TTC549 (cell line): Measurements from ENCODE around the gene GMPS.
"Not testable (repeated sequence)": the region's sequence is repeated elsewhere in the genome, so short reads cannot be mapped to it uniquely, and the experiment has no call there.

ENCODE experiments used
- FAIRE-seq: peaks from 2 replicates; lab custom pipeline; 2012; peaks lifted over from hg19 to GRCh38; lab: Jason Lieb, UNC

Gene GMPS

DNA sequence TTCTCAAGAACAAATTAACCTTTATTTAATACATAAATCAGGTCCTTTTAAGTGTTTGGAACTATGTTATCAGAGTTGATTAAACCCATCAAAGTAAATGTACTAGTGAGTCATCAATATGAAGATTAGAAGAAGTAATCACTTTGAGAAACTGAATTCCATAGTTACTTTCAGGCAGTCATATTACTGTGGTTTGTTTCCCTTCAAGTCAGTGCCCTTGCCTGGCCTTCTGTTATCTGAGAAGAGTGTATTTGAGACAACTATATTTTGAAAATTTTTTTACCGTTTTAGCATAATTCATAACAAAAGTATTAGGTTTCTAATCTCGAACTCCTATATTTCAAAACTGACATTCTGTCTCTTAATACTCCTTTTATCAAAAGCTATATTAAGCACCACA is 73.6 kb downstream of the GMPS start:
- FAIRE-seq: no peak

DNA sequence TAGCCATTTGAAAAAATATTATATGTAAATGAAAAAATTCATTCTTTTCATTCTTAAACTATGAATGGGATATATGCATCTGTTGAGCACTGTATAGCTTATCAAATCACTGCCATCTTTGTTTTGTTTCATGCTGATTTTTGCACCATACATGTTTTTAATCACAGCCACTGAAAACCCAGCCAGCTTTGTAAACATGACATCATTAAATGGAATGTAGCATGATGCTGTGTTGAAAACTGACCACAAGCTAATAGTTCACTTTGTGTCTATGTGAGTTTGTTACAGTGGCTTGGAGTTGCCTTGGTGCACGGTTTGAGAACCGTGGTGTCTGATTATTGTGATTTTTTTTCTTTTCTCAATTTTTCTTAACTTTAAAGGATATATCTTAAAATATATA is 75.7 kb downstream of the GMPS start:
- no peak for FAIRE-seq

DNA sequence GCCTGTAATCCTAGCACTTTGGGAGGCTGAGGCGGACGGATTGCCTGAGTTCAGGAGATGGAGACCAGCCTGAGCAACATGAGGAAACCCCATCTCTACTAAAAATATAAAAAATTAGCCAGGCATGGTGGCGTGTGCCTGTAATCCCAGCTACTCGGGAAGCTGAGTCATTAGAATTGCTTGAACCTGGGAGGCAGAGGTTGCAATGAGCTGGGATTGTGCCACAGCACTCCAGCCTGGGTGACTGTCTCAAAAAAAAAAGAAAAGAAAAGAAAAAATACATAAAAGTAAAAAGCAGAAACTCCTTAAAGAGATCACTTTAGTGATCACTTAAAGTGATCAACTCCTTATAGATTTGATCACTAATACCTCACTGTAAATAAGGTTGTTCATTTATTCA is 78.0 kb downstream of the GMPS start:
- no peak for FAIRE-seq

DNA sequence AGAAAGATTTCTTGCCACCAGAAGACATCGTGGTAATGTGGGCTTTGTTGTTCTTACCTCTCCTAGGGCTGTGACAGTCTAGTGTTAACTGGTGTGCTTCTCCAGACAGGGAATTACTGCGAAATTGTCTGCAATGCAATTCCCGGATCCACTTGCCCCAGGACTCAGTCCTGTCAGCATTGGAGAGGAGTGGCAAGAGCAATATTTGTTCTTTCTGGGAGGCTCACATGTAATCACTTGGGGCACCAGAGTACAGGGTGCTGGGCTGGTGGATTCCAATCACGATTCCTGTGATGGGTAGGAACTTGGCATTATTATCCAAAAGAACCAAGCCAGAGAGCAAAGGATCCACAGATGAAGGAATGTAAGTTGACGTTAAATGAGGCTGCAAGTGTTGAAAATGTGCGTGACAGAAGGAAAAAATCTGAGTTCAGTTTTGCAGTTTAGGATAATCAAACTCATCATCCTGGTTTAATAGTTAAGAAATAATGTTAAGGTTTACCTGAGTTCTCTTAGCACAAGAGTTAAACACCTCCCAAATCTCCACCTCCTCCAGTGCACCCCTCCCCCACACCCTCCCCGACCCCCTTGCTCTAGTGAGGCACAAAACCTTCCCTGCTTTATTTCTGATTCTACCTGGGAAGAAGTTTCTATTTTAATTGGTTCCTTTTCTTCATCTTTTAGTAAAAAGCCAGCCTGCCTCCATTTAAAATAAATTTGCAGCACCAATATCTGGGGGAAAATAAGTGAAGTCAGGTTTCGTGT is 79.2 kb downstream of the GMPS start:
- no peak for FAIRE-seq

DNA sequence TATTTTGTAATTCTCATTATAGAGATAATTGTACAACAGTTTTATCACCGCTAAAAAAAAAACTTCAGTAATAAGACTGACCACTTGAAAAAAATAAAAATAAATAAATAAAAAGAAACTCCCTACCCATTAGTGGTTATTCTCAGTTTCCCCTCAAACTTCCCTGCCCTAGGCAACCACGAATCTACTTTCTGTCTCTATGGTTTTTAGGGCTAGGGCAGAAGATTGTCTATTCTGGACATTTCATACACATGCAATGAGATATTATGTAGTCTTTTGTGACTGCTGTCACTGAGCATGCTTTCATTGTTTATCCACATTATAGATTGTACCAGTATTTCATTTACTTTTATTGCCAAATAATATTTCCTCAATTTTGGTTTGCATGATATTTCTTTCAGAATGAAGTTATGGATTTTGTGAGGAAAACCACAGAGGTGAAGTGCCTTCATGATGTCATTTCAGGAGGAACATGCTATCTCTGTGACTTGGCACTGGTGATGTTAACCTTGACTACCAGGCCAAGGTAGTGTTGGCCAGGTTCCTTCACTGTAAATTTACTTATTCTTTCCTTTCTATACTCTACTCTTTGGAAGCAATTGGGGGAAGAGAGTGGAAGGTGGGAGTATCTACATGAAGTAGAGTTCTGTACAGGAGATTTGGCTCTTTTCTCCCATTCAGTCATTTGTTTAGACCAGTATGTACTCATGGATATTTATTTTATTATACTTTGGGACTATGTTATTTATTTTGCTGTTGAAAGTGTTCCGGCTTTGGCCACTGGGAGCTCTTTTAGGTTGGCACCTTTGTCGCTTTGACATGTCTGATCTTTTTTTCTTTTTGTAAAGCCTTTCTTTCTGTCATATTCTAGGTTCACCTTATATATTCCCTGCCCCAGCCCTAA is 86.3 kb downstream of the GMPS start:
- no peak for FAIRE-seq

DNA sequence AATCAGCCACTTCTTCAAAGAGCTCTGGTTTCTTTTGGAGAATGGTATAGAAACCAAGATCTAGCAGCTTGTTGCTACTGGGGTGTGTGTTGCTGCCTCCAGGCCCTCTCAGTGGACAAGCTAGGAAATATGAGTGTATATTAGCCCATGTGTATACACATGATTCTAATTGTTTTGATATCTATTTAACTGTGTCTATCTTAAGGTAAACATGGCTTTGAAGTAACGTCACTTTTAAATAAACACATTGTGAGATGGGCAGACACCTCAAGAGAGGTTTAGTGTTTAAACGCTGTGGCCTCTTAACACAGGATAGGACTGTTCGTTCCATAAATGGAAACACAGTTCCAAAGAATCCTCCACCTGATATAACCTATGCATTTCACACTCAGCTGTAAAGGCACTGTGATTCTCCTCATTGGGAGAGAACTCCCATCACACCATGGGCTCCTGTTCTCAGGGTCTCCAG is 87.0 kb downstream of the GMPS start:
- FAIRE-seq: no peak

DNA sequence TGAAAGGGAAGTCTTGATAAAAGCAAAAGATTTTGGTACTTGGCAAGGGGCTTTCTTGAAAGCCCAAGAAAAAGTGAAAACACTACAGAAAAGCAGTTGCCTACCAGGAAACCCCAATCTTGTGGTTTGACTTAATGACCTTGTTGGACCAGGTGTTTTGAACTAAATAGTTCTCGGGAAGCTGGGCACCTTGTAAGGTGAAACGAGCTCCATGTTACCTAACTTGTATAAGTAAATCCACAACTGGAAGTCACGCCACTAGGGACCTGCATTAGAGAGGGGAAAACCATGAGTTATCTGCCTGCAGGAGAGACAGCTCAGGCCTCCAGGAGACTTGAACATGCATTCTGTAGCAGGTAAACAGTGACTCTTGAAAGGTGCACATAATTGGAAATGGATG is 88.2 kb downstream of the GMPS start:
- FAIRE-seq: no peak

DNA sequence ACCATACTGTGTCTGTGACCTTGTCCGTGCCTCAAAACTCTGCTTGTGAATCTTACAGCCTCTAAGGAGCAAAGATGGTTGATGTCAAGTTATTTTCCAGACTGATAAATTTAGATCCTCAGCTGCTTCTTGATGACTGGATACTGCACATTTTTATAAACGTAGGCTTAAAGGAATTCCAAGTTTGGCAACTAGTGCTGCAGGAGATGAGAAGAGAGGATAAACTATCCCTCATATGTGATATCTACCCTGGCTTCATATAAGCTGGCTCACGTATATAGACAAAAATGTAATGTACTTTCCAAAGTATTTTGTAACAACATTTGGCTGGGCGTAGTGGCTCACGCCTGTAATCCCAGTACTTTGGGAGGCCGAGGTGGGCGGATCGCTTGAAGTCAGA is 89.6 kb downstream of the GMPS start:
- FAIRE-seq: no peak

DNA sequence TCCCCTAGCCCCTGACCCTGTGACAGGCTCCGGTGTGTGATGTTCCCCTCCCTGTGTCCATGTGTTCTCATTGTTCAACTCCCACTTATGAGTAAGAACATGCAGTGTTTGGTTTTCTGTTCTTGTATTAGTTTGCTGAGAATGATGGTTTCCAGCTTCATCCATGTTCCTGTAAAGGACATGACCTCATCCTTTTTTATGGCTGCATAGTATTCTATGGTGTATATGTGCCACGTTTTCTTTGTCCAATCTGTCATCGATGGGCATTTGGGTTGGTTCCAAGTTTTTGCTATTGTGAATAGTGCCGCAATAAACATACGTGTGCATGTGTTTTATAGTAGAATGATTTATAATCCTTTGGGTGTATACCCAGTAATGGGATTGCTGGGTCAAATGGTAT is 90.6 kb downstream of the GMPS start:
- not testable (repeated sequence) for FAIRE-seq

DNA sequence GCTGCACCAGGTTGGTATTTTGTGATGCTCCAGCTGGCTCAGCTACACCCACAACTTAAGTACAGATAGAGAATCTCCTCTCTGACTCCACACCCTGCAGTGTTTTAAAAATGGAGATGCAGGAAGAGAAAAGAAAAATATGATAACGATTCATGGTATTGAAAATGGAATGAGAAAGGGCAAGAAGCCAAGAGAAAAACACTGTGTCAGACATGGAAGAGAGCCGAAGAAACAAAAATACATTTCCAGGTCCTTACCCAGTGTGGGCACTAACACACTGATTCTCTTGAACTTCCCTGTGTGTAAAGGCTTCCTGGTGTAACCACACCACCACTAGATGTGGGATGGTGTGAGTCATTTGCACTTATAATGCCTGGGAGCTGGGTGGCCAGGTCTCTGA is 93.1 kb downstream of the GMPS start:
- no peak for FAIRE-seq

DNA sequence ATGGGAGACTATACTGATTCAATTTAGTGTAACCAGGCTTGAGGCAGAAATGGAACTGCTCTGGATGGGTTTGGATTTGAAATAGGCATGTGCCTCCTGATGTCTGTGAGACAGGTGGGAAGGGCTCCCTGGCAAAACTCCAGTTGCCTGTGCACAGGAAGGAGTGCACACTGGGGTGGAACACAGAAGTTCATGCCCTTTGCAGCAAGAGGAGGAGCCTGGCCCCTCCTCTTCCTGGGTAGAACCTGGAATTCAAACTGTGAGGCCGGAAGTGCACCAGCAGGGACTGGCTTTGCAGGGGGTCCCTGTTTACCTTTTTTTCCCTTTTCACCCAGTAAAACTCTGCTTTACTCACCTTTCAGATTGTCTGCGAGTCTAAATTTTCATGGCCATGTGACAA is 99.9 kb downstream of the GMPS start:
- no peak for FAIRE-seq

DNA sequence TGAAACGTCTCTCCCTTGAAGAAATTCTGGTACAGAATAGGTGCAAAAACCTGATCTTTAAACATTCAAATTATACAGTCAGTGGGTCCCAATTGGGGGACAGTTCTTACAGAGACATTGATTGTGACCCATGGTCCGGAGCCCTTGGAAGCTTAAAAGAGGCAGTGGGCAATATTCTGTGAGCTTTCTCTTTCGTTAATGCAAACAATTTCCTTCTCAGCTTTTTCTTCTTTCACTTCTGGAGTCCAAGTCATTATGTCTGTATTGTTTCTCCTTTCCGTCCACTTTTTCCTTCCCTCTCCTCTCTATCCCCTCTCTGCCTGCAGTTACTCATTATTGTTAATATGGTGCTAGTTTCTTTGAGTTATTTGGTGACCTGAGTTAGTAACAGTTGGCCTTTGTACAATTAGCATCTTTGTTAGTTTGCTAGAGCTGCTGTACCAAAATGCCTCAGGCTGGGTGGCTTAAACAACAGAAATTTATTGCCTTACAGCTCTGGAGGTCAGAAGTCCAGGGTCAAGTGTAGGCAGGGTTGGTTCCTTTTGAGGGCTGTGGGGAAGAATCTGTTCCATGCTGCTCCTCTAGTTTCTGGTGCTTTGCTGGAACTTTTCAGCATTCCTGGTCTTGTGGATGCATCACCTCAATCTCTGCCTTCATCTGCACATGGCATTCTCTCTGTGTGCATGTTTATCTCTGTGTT is 102.6 kb downstream of the GMPS start:
- FAIRE-seq: no peak

DNA sequence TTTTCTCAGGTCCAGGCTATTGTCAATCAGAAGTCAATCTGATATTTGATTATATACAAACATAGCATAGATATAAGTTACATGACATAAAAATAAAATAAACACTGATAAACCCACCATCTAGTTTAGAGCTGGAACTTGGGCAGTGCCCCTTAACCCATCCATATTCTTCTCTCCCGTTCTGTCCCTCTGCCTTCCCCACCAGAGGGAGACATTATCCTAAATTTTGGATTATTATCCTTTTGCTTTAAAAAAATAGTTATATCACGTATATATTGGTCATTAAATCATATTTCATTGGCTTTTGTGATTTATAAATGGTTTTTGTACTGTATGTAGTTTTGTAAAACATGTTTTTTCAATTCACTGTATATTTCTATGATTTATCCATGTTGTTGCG is 107.9 kb downstream of the GMPS start:
- no peak for FAIRE-seq

DNA sequence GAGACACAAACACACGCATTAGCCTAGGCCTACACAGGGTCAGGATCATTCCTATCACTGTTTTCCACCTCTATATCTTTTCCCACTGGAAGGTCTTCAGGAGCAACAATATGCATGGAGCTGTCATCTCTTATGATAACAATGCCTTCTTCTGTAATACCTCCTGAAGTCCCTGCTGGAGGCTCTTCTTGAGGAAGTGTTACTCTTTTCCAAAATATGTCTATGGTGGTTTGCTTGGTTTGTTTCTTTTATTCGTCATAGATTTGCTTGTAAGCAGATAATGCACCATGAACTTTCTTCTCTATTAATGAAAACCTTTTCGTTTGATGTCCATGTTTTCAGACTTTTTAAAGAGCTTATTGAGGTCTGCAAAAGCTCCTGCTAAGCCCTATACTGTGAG is 109.3 kb downstream of the GMPS start:
- no peak for FAIRE-seq

DNA sequence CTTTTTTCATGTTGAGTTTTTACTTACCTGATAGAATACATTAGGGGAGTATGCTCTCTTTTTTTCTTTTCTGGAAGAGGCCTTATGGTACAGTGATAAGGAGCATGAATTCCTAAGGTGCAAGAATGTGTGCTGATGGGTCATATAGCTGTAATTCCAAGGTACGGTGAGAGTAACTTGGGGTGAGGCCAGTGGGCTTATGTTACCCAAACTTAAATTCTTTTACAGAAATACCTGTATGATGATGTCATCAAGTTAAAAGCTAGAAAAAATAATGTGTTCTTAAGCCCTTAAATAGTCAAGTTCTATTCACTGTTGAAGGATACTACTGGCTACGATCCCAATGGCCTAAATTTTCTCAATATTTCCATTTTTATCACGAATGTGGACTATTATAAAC is 111.2 kb downstream of the GMPS start:
- no peak for FAIRE-seq

DNA sequence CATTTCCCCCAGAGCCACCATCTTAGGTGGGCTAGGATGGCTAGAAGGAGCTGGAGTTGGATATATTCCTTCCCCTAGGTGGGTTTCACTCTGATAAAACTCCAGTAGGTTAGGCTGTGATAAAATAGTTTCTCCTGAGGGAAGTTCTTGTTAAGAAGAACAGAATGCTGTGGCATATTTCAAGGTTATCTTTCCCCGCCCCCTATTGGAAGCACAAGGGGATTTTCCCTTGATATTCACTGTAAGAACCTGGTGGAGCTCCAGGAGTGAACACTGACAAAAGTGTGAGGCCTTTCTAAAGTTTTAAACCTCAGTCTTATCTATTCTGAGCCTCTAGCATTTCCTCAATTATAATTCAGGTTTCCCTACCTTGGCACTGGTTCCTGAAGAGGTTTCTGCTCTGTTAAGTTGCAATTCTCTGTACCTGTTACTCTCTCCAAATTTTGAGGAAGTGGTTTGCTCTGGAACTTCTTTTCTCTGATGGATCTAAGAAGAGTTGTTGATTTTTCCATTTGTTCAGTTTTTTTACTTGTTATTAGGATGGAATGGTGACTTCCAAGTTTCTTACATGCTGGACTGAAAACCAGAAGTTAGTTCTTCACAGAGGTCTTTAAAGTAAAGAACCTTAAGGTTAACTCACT is 113.5 kb downstream of the GMPS start:
- FAIRE-seq: no peak

DNA sequence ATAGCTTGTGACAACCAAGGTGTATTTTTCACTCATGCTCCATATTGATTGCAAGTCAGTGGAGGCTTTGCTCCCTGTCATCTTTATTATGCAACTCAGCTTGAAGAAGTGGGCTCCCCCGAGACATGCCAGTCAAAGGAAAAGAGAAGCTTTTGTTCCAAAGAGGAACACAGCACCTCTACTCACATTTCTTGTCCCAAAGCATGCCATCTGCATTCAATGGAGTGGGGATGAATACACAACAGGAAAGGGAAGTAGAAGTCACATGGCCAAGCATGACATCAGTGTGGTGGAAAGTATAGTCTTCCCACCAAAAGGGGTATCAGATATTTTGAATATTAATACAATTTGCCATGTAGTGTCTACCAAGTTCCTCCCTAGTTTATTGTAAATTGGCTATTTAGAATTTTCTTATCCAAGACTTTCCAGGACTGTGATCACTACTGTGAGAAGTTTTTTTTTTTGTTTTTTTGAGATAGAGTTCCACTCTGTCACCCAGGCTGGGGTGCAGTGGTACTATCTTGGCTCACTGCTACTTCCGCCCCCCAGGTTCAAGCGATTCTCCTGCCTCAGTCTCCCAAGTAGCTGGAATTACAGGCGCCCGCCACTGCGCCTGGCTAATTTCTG is 114.5 kb downstream of the GMPS start:
- no peak for FAIRE-seq

DNA sequence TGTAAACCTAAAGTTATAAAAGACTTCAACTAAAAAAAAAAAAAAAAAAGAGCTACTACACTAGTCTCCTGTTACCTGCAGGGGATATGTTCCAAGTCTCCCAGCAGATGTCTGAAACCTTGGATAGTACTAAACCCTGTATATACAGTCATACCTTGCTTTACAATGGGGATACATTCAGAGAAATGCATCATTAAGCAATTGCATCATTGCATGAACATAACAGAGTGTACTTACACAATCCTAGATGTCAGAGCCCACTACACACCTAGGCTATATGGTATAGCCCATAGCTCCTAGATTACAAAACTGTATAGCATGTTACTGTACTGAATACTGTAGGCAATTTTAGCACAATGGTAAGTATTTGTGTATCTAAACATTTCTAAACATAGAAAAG is 119.1 kb downstream of the GMPS start:
- no peak for FAIRE-seq

DNA sequence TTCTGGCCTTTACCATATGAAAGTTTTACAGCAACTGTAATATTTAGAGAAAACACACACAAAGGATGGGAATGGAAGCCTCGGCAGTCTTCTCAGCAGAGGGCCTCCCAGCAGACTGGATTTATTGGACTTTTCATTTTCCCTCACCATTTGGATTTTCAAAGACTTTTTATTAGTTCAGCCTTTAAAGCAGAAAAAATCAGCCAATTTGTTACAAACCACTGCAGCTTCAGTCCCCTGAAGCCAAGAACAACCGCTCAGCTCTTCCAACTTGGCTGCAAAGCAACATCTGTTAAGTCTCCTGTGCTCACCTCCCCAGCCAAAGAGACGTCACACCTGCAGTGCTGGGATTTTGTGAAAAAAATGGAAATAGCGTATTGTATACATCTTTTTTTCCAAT is 120.8 kb downstream of the GMPS start:
- FAIRE-seq: no peak

DNA sequence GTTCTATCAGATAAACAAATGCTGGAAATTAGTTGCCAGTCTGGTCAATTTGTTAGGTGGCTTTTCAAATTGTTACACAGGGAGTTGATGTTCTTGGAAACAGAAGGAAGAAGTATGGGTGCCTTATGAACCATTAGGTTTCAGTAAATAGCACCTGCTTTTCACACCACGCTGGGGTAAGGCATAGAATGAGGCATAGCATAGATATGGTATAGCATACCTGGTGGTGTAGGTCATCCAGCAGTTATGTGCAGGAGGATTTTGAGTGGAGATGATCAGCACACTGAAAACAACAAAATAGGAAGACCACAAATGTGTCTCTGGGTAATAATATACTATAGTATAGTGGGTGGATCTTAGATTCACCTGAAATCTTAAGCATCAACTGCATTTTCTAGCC is 121.4 kb downstream of the GMPS start:
- no peak for FAIRE-seq
